ENCODE measurements around the gene CROCC2.

CROCC2 gene

GRCh38 chr2:240956935-240957655 is 51.0 kb downstream of the CROCC2 start:
- no peak for DNase-seq (ENCODE audit: extremely low read depth, low read depth)
- H3K4me3 ChIP-seq (replicated peaks; ENCODE audit: low read depth, low read length): no peak overlapping the region
- no peak for TF ChIP-seq CTCF (IDR thresholded peaks at IDR 0.05; ENCODE audit: low read depth, low read length, missing control alignments)

- no peak for TF ChIP-seq CTCF (IDR thresholded peaks at IDR 0.05; ENCODE audit: low read depth, low read length, missing control alignments)
- DNase-seq (ENCODE audit: extremely low read depth, low read depth): no peak
- H3K4me3 ChIP-seq (replicated peaks; ENCODE audit: low read depth, low read length): no peak overlapping the region
These were observed 51.7 kb downstream of the CROCC2 start for GRCh38 chr2:240957656-240958365.

GRCh38 chr2:240958366-240959213 is 52.5 kb downstream of the CROCC2 start:
- H3K4me3 ChIP-seq (replicated peaks; ENCODE audit: low read depth, low read length): no peak overlapping the region
- DNase-seq (ENCODE audit: extremely low read depth, low read depth): no peak
- no peak for TF ChIP-seq CTCF (IDR thresholded peaks at IDR 0.05; ENCODE audit: low read depth, low read length, missing control alignments)

GRCh38 chr2:240959214-240959940 is 53.2 kb downstream of the CROCC2 start:
- H3K4me3 ChIP-seq (replicated peaks; ENCODE audit: low read depth, low read length): no peak overlapping the region
- DNase-seq (ENCODE audit: extremely low read depth, low read depth): no peak
- TF ChIP-seq CTCF (IDR thresholded peaks at IDR 0.05; ENCODE audit: low read depth, low read length, missing control alignments): no peak

- no peak for TF ChIP-seq CTCF (IDR thresholded peaks at IDR 0.05; ENCODE audit: low read depth, low read length, missing control alignments)
- DNase-seq (ENCODE audit: extremely low read depth, low read depth): no peak
- H3K4me3 ChIP-seq (replicated peaks; ENCODE audit: low read depth, low read length): no peak overlapping the region
These were observed 53.8 kb downstream of the CROCC2 start for GRCh38 chr2:240959941-240960308.

- TF ChIP-seq CTCF (IDR thresholded peaks at IDR 0.05; ENCODE audit: low read depth, low read length, missing control alignments): no peak
- no peak for DNase-seq (ENCODE audit: extremely low read depth, low read depth)
These were observed 54.3 kb downstream of the CROCC2 start for GRCh38 chr2:240960309-240960970.

More at GRCh38 chr2:240960309-240960970, 54.3 kb downstream of the CROCC2 start:
- no peak overlapping the region for H3K4me3 ChIP-seq (replicated peaks; ENCODE audit: low read depth, low read length)
